IPS-18a (cell line): ENCODE results near the gene LRRC28.

Source experiments
- H3K27ac ChIP-seq: one replicate; pipeline ENCODE4 v1.5.1; 2013; ENCODE audit warnings: low read length
- H3K27me3 ChIP-seq: one replicate; pipeline ENCODE4 v1.6.1; 2013; ENCODE audit warnings: mild to moderate bottlenecking, low read length; ENCODE audit not compliant: control insufficient read depth, insufficient read depth
- H3K36me3 ChIP-seq: one replicate; pipeline ENCODE4 v1.6.1; 2013; ENCODE audit warnings: low read depth, low read length; ENCODE audit not compliant: control insufficient read depth
- H3K4me1 ChIP-seq: one replicate; pipeline ENCODE4 v1.6.1; 2013; ENCODE audit warnings: low read depth, low read length; ENCODE audit not compliant: control insufficient read depth
- H3K4me3 ChIP-seq: one replicate; pipeline ENCODE4 v1.5.1; 2013; ENCODE audit warnings: low read length
- H3K9ac ChIP-seq: one replicate; pipeline ENCODE4 v1.6.1; 2013; ENCODE audit warnings: mild to moderate bottlenecking, low read length, moderate library complexity
- H3K9me3 ChIP-seq: one replicate; pipeline ENCODE4 v1.6.1; 2013; ENCODE audit warnings: low read depth, low read length; ENCODE audit not compliant: control insufficient read depth

The LRRC28 gene

GRCh38 chr15:99427668-99428361 is 176.5 kb downstream of the LRRC28 start:
- Histone ChIP-seq H3K36me3 (no peaks in the 10 kb centered on the region), H3K4me3 (no peak overlapping the region), H3K9ac (no peak overlapping the region), H3K27me3 (no peaks in the 10 kb centered on the region), H3K27ac (no peak overlapping the region), H3K9me3 (no peaks in the 10 kb centered on the region), H3K4me1 (no peaks in the 10 kb centered on the region)

- Histone ChIP-seq H3K9ac (no peak overlapping the region), H3K27me3 (no peaks in the 10 kb centered on the region), H3K4me3 (no peak overlapping the region), H3K4me1 (no peaks in the 10 kb centered on the region), H3K36me3 (no peaks in the 10 kb centered on the region), H3K27ac (no peak overlapping the region), H3K9me3 (no peaks in the 10 kb centered on the region)
Measured at GRCh38 chr15:99429681-99430081, 178.4 kb downstream of the LRRC28 start.

DNA sequence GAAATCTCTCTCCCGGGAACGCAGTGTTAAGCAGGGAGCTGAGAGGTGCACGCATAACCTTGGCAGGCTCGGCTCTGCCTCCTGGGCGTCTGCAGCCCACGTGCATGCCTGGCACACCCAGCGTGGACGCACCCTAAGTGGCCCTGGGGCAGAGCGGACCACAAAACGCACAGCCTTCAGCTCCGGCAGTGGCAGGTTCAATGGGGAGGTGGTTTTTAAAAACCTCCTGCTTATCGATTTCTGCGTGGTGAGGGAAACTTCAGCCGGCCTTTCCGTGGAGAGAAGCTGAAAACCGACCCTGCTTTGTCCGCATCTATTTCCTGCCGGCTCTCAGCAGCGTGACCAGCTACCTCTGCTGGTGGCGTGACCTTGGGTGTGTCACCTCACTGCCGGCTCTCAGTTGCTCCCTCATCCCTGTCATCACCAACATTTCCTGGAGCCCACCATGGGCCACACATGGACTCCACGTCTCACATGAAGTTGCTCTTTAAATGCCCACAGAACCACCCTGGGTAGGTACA is 179.7 kb downstream of the LRRC28 start:
- H3K9me3 ChIP-seq, result no peaks in the 10 kb centered on the region
- H3K27me3 ChIP-seq, result no peaks in the 10 kb centered on the region
- no peak overlapping the region for H3K4me3 ChIP-seq
- H3K9ac ChIP-seq, result no peak overlapping the region
- no peaks in the 10 kb centered on the region for H3K36me3 ChIP-seq
- no peak overlapping the region for H3K27ac ChIP-seq
- H3K4me1 ChIP-seq, result no peaks in the 10 kb centered on the region

DNA sequence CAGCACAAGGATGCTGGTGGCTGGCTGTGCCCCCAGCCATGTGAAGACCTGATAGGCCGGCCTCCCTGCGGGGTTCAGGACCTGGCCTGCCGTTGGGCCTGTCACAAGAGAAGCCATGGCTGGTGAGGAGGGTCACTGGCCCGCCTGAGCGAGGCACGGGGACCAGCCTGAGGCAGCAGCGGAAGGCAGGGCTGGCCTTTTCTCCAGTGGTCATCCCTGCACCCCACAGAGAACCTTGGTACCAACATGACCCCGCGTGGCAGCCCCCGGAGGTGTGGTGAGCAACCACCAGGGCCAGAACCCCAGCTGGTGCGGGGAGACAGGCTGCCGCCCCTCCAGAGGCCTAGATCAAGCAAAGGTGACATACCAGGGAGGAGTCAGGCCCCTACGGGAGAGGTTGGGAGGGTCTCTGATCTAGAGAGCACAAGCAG is 180.4 kb downstream of the LRRC28 start:
- no peak overlapping the region for H3K9ac ChIP-seq
- no peaks in the 10 kb centered on the region for H3K4me1 ChIP-seq
- no peaks in the 10 kb centered on the region for H3K36me3 ChIP-seq
- no peaks in the 10 kb centered on the region for H3K27me3 ChIP-seq
- no peak overlapping the region for H3K27ac ChIP-seq
- H3K9me3 ChIP-seq, result no peaks in the 10 kb centered on the region
- no peak overlapping the region for H3K4me3 ChIP-seq

- Histone ChIP-seq H3K4me1 (no peaks in the 10 kb centered on the region), H3K27me3 (no peaks in the 10 kb centered on the region), H3K27ac (no peak overlapping the region), H3K4me3 (no peak overlapping the region), H3K36me3 (no peaks in the 10 kb centered on the region), H3K9ac (no peak overlapping the region), H3K9me3 (no peaks in the 10 kb centered on the region)
Measured at GRCh38 chr15:99432271-99433025, 181.2 kb downstream of the LRRC28 start.

DNA sequence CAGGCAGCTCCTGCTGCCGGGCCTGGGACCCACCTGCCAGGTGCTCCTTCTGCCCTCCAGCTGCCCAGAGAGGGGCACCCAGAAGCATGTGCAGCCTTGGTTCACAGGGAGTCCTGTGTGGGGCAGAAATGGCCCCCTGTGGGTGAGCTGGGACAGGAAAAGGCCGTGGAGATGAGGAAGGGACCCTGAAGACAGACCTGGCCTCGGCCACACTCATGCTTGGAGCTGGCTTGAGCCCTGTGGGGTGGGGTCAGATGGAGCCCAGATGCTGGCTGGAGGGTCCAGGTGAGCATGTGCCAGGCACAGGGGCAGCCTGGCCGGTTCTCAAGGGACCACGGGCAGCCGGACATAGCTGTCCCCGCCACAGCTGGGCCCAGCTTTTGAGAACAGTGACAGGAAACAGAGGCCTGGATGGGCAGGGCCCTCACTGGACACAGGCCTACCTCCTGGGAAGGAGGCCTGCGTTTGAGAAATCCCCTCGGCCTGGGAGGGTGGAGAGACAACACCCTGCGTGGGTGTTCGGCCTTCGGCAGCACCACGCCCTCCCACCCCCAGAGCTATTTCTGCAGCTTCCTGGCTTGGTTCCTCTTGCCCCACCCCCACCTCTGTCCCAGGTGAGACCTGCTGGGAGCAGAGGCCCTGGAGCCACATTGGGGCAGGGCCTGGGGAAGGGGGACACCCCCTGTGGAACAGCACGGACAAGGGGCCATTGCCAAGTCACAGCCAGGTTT is 181.9 kb downstream of the LRRC28 start:
- H3K27ac ChIP-seq, result no peak overlapping the region
- H3K9ac ChIP-seq, result no peak overlapping the region
- H3K9me3 ChIP-seq, result no peaks in the 10 kb centered on the region
- no peaks in the 10 kb centered on the region for H3K27me3 ChIP-seq
- no peaks in the 10 kb centered on the region for H3K36me3 ChIP-seq
- H3K4me3 ChIP-seq, result no peak overlapping the region
- H3K4me1 ChIP-seq, result peaks cover 5% of the 10 kb centered on the region

- Histone ChIP-seq H3K27me3 (no peaks in the 10 kb centered on the region), H3K9ac (no peak overlapping the region), H3K27ac (no peak overlapping the region), H3K36me3 (no peaks in the 10 kb centered on the region), H3K9me3 (no peaks in the 10 kb centered on the region), H3K4me3 (no peak overlapping the region), H3K4me1 (peaks cover 12% of the 10 kb centered on the region)
Measured at GRCh38 chr15:99433757-99434450, 182.6 kb downstream of the LRRC28 start.

DNA sequence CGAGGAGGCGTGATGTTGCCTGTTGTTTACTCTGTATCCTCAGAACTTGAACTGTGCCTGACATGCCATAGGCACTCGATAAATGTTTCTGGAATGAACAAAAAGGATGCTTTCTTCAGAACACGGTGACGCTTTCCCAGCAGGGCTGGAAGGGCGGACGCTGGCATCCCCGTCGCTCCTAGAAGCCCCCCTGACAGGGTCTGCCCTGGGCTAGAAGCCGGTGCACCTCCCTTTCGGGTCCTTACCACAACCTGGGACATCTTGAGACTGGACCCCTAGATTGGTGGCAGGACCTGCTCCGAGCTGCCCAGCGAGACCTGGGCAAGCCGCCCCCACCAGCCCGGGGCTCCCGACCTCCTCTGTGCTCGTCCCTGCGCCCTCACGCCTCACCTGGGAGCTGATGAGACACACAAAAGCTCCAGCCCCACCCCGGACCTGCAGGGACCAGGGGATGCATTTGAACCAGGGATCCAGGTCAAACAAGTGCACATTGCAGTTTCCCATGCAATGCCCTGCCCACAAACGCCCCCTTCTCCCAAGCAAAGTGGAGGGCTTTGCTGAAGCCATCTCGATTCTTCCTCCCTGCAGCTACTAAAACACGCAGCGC is 183.3 kb downstream of the LRRC28 start:
- Histone ChIP-seq H3K9ac (no peak overlapping the region), H3K4me3 (no peak overlapping the region)

DNA sequence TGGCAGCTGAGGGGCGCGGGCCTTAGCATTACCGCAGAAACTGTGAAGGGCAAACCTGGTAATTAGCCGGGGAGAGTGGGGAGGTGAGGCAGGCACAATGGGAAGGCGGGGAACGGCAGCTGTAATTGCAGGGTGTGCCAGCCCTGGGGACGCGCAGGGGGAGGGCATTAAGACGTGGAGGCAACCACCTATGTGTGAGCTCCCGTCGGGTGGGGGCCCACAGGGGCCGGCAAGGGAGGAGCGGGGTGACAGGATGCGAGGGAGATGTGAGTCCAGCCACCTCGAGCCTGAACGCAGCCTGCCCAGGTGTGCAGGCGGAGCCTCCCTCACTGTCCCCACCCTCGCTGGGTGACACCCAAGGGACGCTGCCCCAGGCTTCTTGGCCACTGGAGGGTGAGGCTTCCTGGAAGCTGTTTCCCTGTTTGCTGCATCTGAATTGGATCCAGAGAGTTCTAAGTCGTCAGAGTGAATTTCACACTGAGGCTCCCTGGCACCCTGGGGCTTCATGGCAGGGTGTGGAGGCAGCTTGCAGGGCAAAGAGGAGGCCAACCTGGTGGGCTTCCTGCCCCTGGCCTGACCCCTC is 183.9 kb downstream of the LRRC28 start:
- Histone ChIP-seq H3K4me1 (peaks cover 13% of the 10 kb centered on the region), H3K27me3 (no peaks in the 10 kb centered on the region), H3K4me3 (no peak overlapping the region), H3K9me3 (no peaks in the 10 kb centered on the region), H3K27ac (no peak overlapping the region), H3K9ac (no peak overlapping the region), H3K36me3 (no peaks in the 10 kb centered on the region)

More for the DNA sequence above, 183.3 kb downstream of the LRRC28 start:
- Histone ChIP-seq H3K9me3 (no peaks in the 10 kb centered on the region), H3K4me1 (peaks cover 13% of the 10 kb centered on the region), H3K27ac (no peak overlapping the region), H3K36me3 (no peaks in the 10 kb centered on the region), H3K27me3 (no peaks in the 10 kb centered on the region)

DNA sequence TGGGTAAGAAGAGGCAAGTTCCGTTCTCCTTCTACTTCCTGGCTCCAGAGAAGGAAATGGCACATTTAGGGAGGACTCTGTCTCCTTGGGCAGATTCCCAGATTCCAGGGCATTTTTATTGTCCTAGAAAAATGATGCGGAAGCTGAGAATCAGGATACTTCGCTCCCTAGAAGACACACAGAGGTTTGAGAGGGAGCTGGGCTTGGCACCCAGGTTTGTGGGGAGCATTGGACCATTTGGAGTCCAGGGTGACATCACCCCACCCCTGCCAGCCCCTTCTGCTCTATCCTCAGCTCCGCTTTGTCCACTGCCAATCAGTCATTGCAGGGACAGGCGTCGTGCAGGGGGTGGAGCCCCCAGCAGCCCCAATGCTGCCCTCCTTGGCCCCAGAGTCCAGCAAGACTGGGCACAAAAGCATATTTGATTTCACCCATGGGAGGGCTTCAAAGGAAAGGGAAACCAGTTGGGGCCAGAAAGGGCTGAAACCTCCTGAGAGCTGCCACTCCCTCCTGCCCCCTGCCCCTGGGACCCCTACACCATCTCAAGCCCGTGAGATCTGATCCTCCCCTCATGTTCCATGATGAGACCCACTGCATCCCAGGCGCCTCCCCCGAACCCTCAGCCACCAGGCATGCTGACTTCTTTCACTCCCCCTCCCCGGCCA is 184.7 kb downstream of the LRRC28 start:
- no peaks in the 10 kb centered on the region for H3K36me3 ChIP-seq
- H3K4me3 ChIP-seq, result no peak overlapping the region
- H3K27me3 ChIP-seq, result no peaks in the 10 kb centered on the region
- H3K9ac ChIP-seq, result no peak overlapping the region
- H3K9me3 ChIP-seq, result no peaks in the 10 kb centered on the region
- no peak overlapping the region for H3K27ac ChIP-seq
- peaks cover 13% of the 10 kb centered on the region for H3K4me1 ChIP-seq
